IPS DF 6.9 (cell line): ENCODE results near the gene IDH3A.
A peak's percentile ranks its signal among the peaks of the same experiment; 100 is the strongest.

Experiments
- DNase-seq: peaks from one replicate; pipeline ENCODE4 v3.0.0-alpha.2; 2013; ENCODE audit warnings: low read depth, low spot score
- H3K27ac ChIP-seq: one replicate; pipeline ENCODE4 v1.5.1; 2013; ENCODE audit warnings: low read length, control low read depth
- H3K27me3 ChIP-seq: 2 replicates; pipeline ENCODE4 v1.6.1; 2013; ENCODE audit warnings: mild to moderate bottlenecking, low read length; ENCODE audit not compliant: control insufficient read depth, insufficient read depth
- H3K36me3 ChIP-seq: 2 replicates; pipeline ENCODE4 v1.6.1; 2013; ENCODE audit warnings: low read length; ENCODE audit not compliant: control insufficient read depth, insufficient read depth
- H3K4me1 ChIP-seq: 2 replicates; pipeline ENCODE4 v1.6.1; 2013; ENCODE audit warnings: low read length; ENCODE audit not compliant: control insufficient read depth, insufficient read depth
- H3K4me3 ChIP-seq: 2 replicates; pipeline ENCODE4 v1.5.1; 2013; ENCODE audit warnings: mild to moderate bottlenecking, low read length
- H3K9me3 ChIP-seq: 2 replicates; pipeline ENCODE4 v1.6.1; 2013; ENCODE audit warnings: low read length, inconsistent platforms; ENCODE audit not compliant: control insufficient read depth, insufficient read depth
- WGBS: extraction: QIAGEN DNeasy Blood & Tissue Kit; methylation state at CpG from one replicate; pipeline ENCODE4 v1.1.7; 2013; ENCODE audit warnings: mixed read lengths, missing lambda C conversion rate; ENCODE audit not compliant: insufficient read length, insufficient coverage; 5-methylcytosine and 5-hydroxymethylcytosine counted together

IDH3A gene

DNA sequence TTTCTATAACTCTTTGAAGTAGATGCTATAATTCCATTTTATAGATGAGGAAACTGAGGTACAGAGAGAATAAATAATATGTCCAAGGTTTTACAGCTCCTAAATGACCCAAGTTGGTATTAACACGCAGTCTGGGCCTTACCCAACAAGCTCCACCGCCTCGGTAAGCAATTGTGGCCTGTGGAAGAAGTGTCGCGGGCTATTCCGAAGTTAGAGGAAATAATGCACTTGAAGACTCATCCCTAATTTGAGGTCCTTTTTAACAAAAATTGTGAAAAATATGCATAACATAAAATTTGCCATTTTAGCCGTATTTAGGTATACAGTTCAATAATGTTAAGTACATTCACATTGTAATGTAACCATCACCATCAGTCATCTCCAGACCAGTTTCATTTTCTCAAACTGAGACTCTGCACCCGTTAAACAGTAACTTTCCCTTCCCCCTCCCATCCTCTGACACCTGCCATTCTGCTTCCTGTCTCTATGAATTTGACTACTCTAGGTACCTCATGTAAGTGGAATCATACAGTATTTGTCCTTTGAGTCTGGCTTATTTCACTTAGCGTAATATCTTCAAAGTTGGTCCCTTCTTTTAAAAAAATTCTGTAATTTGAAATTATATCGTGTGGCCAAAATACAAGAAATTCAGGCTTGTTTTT lies 18.2 kb downstream of the IDH3A start:
- WGBS, result no CpG with 5 or more reads among the region's 10 CpGs
- Histone ChIP-seq H3K27ac (no peak overlapping the region), H3K4me1 (no peaks in the 10 kb centered on the region), H3K27me3 (no peaks in the 10 kb centered on the region), H3K36me3 (0 out of 2 replicates have a peak, but pooled peaks cover 3% of the 10 kb centered on the region), H3K9me3 (no peaks in the 10 kb centered on the region), H3K4me3 (no peak overlapping the region)
- DNase-seq, result no peak

DNA sequence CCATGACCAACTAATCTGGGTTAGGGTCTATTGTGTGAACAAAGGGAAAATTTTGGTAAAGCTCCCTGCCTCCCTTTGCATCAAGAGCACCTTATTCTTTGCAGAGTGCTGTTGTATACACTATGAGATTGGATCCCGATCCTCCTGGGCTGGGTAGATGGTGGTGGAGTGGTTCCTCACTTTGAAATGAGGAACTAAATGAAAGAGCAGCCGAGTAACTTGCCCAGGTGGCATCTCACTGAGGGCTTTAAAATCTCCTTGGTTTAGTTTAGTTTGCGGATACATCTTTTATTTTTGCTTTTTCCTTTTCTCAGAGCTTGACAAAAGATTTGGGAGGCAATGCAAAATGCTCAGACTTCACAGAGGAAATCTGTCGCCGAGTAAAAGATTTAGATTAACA lies 19.4 kb downstream of the IDH3A start:
- no CpG with 5 or more reads among the region's 5 CpGs for WGBS
- H3K4me1 ChIP-seq, result no peaks in the 10 kb centered on the region
- 0 out of 2 replicates have a peak, but pooled peaks cover 3% of the 10 kb centered on the region for H3K36me3 ChIP-seq
- H3K27me3 ChIP-seq, result no peaks in the 10 kb centered on the region
- H3K27ac ChIP-seq, result no peak overlapping the region
- no peak for DNase-seq
- no peak overlapping the region for H3K4me3 ChIP-seq
- no peaks in the 10 kb centered on the region for H3K9me3 ChIP-seq

DNA sequence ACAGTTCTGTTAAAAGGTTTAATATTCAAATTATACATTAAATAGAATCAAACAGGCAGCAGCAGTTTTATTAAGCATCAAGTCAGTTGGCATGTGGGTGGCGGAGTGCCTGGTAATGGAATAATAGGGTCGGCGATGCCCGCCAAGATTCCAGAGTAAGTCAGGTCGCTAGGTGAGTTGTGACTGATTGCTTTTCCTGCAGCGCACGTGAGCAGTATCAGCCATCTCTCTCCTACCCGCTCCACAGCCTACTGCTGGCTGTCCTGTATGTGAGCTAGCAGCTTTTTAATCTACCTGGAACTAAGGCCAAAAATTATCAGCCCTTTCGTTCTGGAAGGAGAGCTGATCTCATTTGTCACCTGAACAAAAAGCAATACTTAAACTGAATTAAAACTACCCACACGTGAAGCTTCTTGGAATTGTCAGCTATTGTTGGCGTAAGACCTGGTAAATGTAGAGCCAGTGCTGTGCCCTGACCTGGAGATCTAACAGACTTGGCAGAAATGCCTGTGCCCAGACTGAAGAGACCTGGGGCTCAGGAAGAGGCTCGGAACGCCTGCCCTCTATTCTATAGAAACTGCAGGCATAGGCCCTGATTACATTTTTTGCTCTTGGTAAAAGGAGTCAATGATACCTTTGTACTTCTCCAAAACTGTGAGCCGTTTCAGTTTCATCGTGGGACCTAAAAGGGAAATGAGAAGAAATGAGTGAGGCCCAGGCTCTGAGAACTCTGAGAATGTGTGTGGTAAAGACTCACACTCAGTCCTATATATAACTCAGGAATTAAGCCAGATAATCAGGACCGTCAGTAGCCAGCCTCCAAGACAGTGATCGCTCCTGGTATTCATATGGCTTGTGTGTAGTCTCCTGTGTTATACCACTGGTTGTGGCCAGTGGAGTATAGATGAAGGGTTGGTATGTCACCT lies 21.9 kb downstream of the IDH3A start:
- Histone ChIP-seq H3K9me3 (no peaks in the 10 kb centered on the region), H3K36me3 (0 out of 2 replicates have a peak, but pooled peaks cover 3% of the 10 kb centered on the region), H3K4me3 (no peak overlapping the region), H3K27me3 (no peaks in the 10 kb centered on the region), H3K27ac (no peak overlapping the region), H3K4me1 (no peaks in the 10 kb centered on the region)
- no peak for DNase-seq
- WGBS, result no CpG with 5 or more reads among the region's 17 CpGs

GRCh38 chr15:78171864-78172472 lies 22.8 kb downstream of the IDH3A start:
- Histone ChIP-seq H3K9me3 (no peaks in the 10 kb centered on the region), H3K4me1 (no peaks in the 10 kb centered on the region), H3K36me3 (0 out of 2 replicates have a peak, but pooled peaks cover 3% of the 10 kb centered on the region), H3K4me3 (no peak overlapping the region), H3K27me3 (no peaks in the 10 kb centered on the region), H3K27ac (no peak overlapping the region)
- WGBS, result no CpG with 5 or more reads among the region's 9 CpGs
- DNase-seq, result no peak

DNA sequence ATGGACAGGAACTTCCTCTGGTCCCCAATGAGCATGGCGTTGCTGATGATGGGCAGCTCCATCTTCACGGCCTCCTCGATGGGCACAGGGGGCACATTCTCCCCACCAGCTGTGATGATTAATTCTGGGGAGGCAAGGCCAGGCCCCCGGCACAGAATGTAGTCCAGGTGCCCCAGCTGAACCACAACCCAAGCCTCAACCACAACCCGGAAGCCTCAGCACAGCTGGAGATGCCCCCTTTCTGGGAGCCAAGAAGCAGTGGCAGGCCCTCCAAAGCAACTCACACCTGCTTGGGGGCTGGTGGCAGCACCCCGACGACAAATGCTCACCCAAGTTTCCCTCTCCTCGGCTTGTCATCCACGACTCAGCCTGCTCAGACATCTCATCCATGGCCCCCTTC lies 25.2 kb downstream of the IDH3A start:
- Histone ChIP-seq H3K4me1 (no peaks in the 10 kb centered on the region), H3K4me3 (no peak overlapping the region), H3K27ac (no peak overlapping the region), H3K9me3 (no peaks in the 10 kb centered on the region), H3K36me3 (0 out of 2 replicates have a peak, but pooled peaks cover 3% of the 10 kb centered on the region), H3K27me3 (no peaks in the 10 kb centered on the region)
- DNase-seq, result no peak
- no CpG with 5 or more reads among the region's 9 CpGs for WGBS

GRCh38 chr15:78175330-78175729 lies 26.2 kb downstream of the IDH3A start:
- no peak overlapping the region for H3K27ac ChIP-seq
- no peak overlapping the region for H3K4me3 ChIP-seq
- no peak for DNase-seq
- no peaks in the 10 kb centered on the region for H3K9me3 ChIP-seq
- no CpG with 5 or more reads among the region's 2 CpGs for WGBS
- peaks cover 3% of the 10 kb centered on the region; the same call in 1 of the 2 replicates for H3K36me3 ChIP-seq
- H3K27me3 ChIP-seq, result no peaks in the 10 kb centered on the region
- no peaks in the 10 kb centered on the region for H3K4me1 ChIP-seq

DNA sequence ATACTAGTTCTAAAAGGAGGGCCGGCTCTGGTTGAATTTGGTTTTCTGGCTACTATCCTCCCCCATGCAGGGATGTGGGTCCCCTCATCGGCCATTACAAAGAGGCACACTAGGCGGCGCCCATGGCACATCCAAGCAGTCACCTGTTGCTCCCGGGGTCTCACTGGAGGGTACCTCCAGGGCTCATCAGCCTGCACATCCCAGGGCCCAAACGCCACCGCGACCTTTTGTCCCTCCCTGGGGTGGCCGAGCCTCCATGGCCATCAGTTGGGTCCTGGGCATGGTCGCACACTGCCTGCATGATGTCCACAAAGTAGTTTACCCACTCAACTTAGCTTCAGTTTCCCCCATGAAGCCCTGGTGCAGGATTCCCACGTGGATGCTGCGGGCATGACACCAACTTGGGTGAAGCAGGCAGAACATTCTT lies 28.3 kb downstream of the IDH3A start:
- Histone ChIP-seq H3K27ac (no peak overlapping the region), H3K9me3 (no peaks in the 10 kb centered on the region), H3K27me3 (no peaks in the 10 kb centered on the region), H3K4me3 (no peak overlapping the region), H3K4me1 (no peaks in the 10 kb centered on the region), H3K36me3 (no peaks in the 10 kb centered on the region; the same call in 1 of the 2 replicates)
- WGBS, result no CpG with 5 or more reads among the region's 12 CpGs
- peak; percentile 64 for DNase-seq

- no peaks in the 10 kb centered on the region; the same call in 1 of the 2 replicates for H3K36me3 ChIP-seq
- no peaks in the 10 kb centered on the region for H3K9me3 ChIP-seq
- no peak overlapping the region for H3K27ac ChIP-seq
- no peaks in the 10 kb centered on the region for H3K4me1 ChIP-seq
- H3K4me3 ChIP-seq, result no peak overlapping the region
- WGBS, result no CpG with 5 or more reads among the region's 6 CpGs
- DNase-seq, result no peak
- no peaks in the 10 kb centered on the region for H3K27me3 ChIP-seq
These were observed 28.9 kb downstream of the IDH3A start for GRCh38 chr15:78178064-78178463.

DNA sequence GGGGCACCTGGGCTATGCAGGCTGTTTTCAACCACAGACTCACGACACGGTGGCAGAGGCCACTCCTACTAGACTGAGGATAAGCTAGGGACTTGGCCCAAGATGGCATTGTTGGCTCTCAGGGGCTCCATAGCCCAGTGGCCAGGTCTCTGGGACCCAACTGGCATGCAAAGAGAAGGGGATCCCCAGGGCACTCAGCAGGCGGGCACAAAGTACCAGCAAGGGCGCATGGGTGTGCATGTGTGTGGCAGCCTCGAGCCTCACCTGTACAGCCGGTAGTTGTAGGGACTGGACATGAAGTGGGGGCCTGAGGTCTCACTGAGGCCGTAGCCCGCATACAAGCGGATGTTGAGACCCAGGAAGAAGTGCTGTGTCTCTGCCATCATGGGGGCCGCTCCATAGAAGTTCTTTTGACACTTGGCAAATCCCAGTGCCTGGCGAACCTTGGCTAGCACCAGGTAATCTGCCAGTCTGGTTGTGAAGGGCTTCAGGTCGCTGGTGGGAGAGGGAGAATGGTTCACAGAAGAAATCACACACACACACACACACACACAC lies 30.2 kb downstream of the IDH3A start:
- no peaks in the 10 kb centered on the region; the same call in 1 of the 2 replicates for H3K36me3 ChIP-seq
- no peaks in the 10 kb centered on the region for H3K4me1 ChIP-seq
- H3K27me3 ChIP-seq, result no peaks in the 10 kb centered on the region
- H3K4me3 ChIP-seq, result no peak overlapping the region
- H3K27ac ChIP-seq, result no peak overlapping the region
- DNase-seq, result no peak
- H3K9me3 ChIP-seq, result no peaks in the 10 kb centered on the region
- WGBS, result no CpG with 5 or more reads among the region's 12 CpGs

GRCh38 chr15:78179906-78180305 lies 30.7 kb downstream of the IDH3A start:
- H3K36me3 ChIP-seq, result no peaks in the 10 kb centered on the region; the same call in 1 of the 2 replicates
- WGBS, result no CpG with 5 or more reads among the region's 5 CpGs
- no peak overlapping the region for H3K27ac ChIP-seq
- H3K4me1 ChIP-seq, result no peaks in the 10 kb centered on the region
- H3K4me3 ChIP-seq, result no peak overlapping the region
- H3K27me3 ChIP-seq, result no peaks in the 10 kb centered on the region
- no peak for DNase-seq
- no peaks in the 10 kb centered on the region for H3K9me3 ChIP-seq
